Small intestine (tissue), 7 donors: ENCODE data around the gene MBD5. TPM values are rescaled to one million over a fixed set of nuclear protein-coding genes. Genes with fewer than 3 reads are reported as not detected.

Experiments
- DNase-seq, 2 donors: peaks; one replicate each; pipeline versions ENCODE4 v3.0.0 to v3.0.0-alpha.2; 2013
- FAIRE-seq: peaks from 2 replicates; lab custom pipeline; 2012; peaks lifted over from hg19 to GRCh38; lab: Jason Lieb, UNC
- H3K27ac ChIP-seq, 3 donors: one replicate each; pipeline ENCODE4 v1.5.1; 2013; ENCODE audit warnings: low read length in 2 of 3, mild to moderate bottlenecking in 2 of 3, control low read depth in 1 of 3, inconsistent platforms in 1 of 3, low read depth in 1 of 3, moderate library complexity in 1 of 3
- H3K27me3 ChIP-seq, 3 donors: one replicate each; pipeline ENCODE4 v1.6.1; 2013; ENCODE audit warnings: low read length in 3 of 3, inconsistent platforms in 1 of 3; ENCODE audit not compliant: control insufficient read depth in 3 of 3, insufficient read depth in 3 of 3
- H3K36me3 ChIP-seq, 3 donors: one replicate each; pipeline ENCODE4 v1.6.1; 2013; ENCODE audit warnings: low read length in 3 of 3, inconsistent platforms in 1 of 3, low read depth in 1 of 3, mild to moderate bottlenecking in 1 of 3, moderate library complexity in 1 of 3; ENCODE audit not compliant: control insufficient read depth in 3 of 3, insufficient read depth in 2 of 3
- H3K4me1 ChIP-seq, 3 donors: one replicate each; pipeline ENCODE4 v1.6.1; 2013; ENCODE audit warnings: low read length in 2 of 3, inconsistent platforms in 1 of 3, low read depth in 1 of 3, mild to moderate bottlenecking in 1 of 3, moderate library complexity in 1 of 3; ENCODE audit not compliant: control insufficient read depth in 3 of 3, insufficient read depth in 2 of 3
- H3K4me3 ChIP-seq, 3 donors: one replicate each; pipeline ENCODE4 v1.5.1; 2013; ENCODE audit warnings: low read length in 3 of 3, control low read depth in 1 of 3, inconsistent platforms in 1 of 3, low read depth in 1 of 3, mild to moderate bottlenecking in 1 of 3, moderate library complexity in 1 of 3
- H3K9me3 ChIP-seq, 2 donors: one replicate each; pipeline ENCODE4 v1.6.1; 2013; ENCODE audit warnings: low read depth in 1 of 2, low read length in 1 of 2; ENCODE audit not compliant: control insufficient read depth in 2 of 2, insufficient read depth in 1 of 2
- WGBS, 3 donors: extraction: QIAGEN DNeasy Blood & Tissue Kit; methylation state at CpG; one replicate each; pipeline ENCODE4 v1.1.7; 2013; 5-methylcytosine and 5-hydroxymethylcytosine counted together
- polyA plus RNA-seq, 4 donors: library from polyadenylated mRNA; stranded (reverse) in 3 of 4; unstranded in 1 of 4; fragments of 200-250 nt in 3 of 4; fragments of 120-200 nt in 1 of 4; gene quantifications; one replicate each; pipeline versions ENCODE4 v1.2.1 to v1.2.3, GENCODE V29; 2013
- donor health status: healthy with polysubstance abuse.
- donor health status: control.
- donor health status: control.
- donor health status: Bipolar disorder and iron deficiency.
- donor health status: healthy.

MBD5 gene
- polyA plus RNA-seq, 4 donors, result 2.7 to 19.2 (median 4.7) TPM

- H3K36me3 ChIP-seq, result peaks cover 0 to 3% (median 0%) of the 10 kb centered on the region in 3 donors
- H3K4me3 ChIP-seq, result no peak overlapping the region
- no peaks in the 10 kb centered on the region for H3K4me1 ChIP-seq
- no peaks in the 10 kb centered on the region for H3K27me3 ChIP-seq
- H3K27ac ChIP-seq, result no peak overlapping the region
- no peaks in the 10 kb centered on the region for H3K9me3 ChIP-seq
- 58 to 72% (median 68%) methylated on average over 2 of the region's 2 CpGs for WGBS, 3 donors
- FAIRE-seq, result no peak
- no peak for DNase-seq
Observed at GRCh38 chr2:148495586-148495985, 474.7 kb downstream of the MBD5 start.

GRCh38 chr2:148501545-148501944 is 480.7 kb downstream of the MBD5 start:
- peaks cover 0 to 9% (median 3%) of the 10 kb centered on the region in 3 donors for H3K4me1 ChIP-seq
- H3K27me3 ChIP-seq, result no peaks in the 10 kb centered on the region
- H3K36me3 ChIP-seq, result no peaks in the 10 kb centered on the region
- no peak for FAIRE-seq
- 14 to 34% (median 16%) methylated on average over 1 of the region's 1 CpG for WGBS, 3 donors
- no peak overlapping the region for H3K27ac ChIP-seq
- DNase-seq, result peak in 1 of 2 donors; percentile 22
- H3K9me3 ChIP-seq, result no peaks in the 10 kb centered on the region
- no peak overlapping the region for H3K4me3 ChIP-seq

DNA sequence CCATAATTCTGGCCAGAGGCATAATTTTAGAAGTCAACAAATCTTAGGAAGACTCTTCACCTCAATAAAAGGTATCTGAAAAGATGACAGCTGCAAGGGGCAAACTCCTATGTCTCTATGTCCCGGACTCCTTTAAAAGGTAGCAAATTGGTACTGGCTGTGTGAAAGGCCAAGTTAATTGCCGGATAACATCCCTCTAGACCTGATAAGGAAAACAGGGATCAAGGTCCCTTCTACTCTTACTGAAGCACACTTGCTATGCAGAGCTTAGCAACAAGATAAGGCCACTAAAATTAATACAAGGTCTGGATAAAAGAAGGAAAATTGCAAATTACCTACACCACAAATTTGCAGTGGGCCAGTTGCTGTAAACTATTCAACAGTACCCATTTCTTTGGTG is 482.6 kb downstream of the MBD5 start:
- Histone ChIP-seq H3K4me1 (peaks cover 0 to 9% (median 3%) of the 10 kb centered on the region in 3 donors), H3K27ac (no peak overlapping the region), H3K9me3 (no peaks in the 10 kb centered on the region), H3K36me3 (no peaks in the 10 kb centered on the region), H3K27me3 (no peaks in the 10 kb centered on the region), H3K4me3 (no peak overlapping the region)
- WGBS, 3 donors, result 20 to 68% (median 40%) methylated on average over 2 of the region's 2 CpGs
- peak; percentile 72 to 82 for DNase-seq
- FAIRE-seq, result no peak

GRCh38 chr2:148507970-148508369 is 487.1 kb downstream of the MBD5 start:
- H3K27ac ChIP-seq, result no peak overlapping the region
- H3K36me3 ChIP-seq, result no peaks in the 10 kb centered on the region
- FAIRE-seq, result no peak
- no peaks in the 10 kb centered on the region for H3K9me3 ChIP-seq
- 73 to 93% (median 90%) methylated on average over 3 of the region's 3 CpGs for WGBS, 3 donors
- DNase-seq, result no peak
- no peak overlapping the region for H3K4me3 ChIP-seq
- H3K27me3 ChIP-seq, result no peaks in the 10 kb centered on the region
- peaks cover 0 to 5% (median 0%) of the 10 kb centered on the region in 3 donors for H3K4me1 ChIP-seq

GRCh38 chr2:148508878-148509287 is 488.0 kb downstream of the MBD5 start:
- Histone ChIP-seq H3K27me3 (no peaks in the 10 kb centered on the region), H3K27ac (no peak overlapping the region), H3K9me3 (no peaks in the 10 kb centered on the region), H3K4me1 (no peaks in the 10 kb centered on the region), H3K36me3 (no peaks in the 10 kb centered on the region), H3K4me3 (no peak overlapping the region)
- no peak for DNase-seq
- no peak for FAIRE-seq
- 66 to 73% (median 70%) methylated on average over 3 of the region's 3 CpGs for WGBS, 3 donors

DNA sequence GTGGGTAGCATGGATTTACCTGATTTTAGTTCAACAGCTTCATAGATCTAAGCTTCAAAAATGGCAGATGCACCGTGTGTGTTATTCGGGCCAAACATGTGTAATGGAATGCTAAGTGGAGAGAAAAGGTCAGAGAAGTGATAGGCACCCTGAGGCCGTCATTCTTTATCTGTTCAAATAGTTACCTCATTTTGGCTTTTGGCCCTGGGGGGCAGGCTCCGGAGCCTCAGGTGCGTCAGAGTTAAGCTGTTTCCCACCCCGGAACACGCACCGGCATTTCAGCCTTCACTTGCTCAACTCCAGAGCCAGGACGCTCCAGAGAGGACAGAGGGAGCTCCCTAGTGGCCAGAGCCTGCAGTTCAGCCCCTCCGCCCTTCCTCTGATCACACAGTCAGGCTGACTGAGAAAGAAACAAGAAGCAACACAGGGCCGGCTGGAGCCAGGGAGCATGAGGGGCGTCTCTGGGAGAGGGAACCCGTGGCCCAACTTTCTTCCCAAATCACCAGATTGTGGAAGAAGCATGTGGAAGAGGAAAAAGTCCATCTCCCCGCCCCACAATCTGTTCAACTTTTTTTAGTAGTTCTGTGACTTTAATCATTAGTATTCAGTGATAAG is 488.5 kb downstream of the MBD5 start:
- WGBS, 3 donors, result 3 to 10% (median 5%) methylated on average over 14 of the region's 14 CpGs
- H3K27ac ChIP-seq, result no peak overlapping the region
- H3K4me1 ChIP-seq, result no peaks in the 10 kb centered on the region
- no peaks in the 10 kb centered on the region for H3K27me3 ChIP-seq
- peaks cover 0 to 1% (median 0%) of the 10 kb centered on the region in 3 donors for H3K36me3 ChIP-seq
- H3K9me3 ChIP-seq, result no peaks in the 10 kb centered on the region
- peak overlapping the region in 1 of 3 donors; percentile 19 for H3K4me3 ChIP-seq
- DNase-seq (peak; percentile 88 to 89), FAIRE-seq (no peak)

GRCh38 chr2:148511883-148512282 is 491.0 kb downstream of the MBD5 start:
- no peaks in the 10 kb centered on the region for H3K9me3 ChIP-seq
- no peak overlapping the region for H3K27ac ChIP-seq
- no peaks in the 10 kb centered on the region for H3K27me3 ChIP-seq
- FAIRE-seq, result no peak
- WGBS, 3 donors, result 90 to 94% (median 91%) methylated on average over 3 of the region's 3 CpGs
- peaks cover 0 to 4% (median 0%) of the 10 kb centered on the region in 3 donors for H3K36me3 ChIP-seq
- H3K4me1 ChIP-seq, result no peaks in the 10 kb centered on the region
- DNase-seq, result no peak
- no peak overlapping the region for H3K4me3 ChIP-seq

GRCh38 chr2:148512501-148512900 is 491.6 kb downstream of the MBD5 start:
- DNase-seq (no peak), FAIRE-seq (no peak)
- H3K36me3 ChIP-seq, result peaks cover 0 to 4% (median 0%) of the 10 kb centered on the region in 3 donors
- H3K9me3 ChIP-seq, result no peaks in the 10 kb centered on the region
- 93 to 100% (median 95%) methylated on average over 1 of the region's 1 CpG for WGBS, 3 donors
- H3K4me3 ChIP-seq, result no peak overlapping the region
- H3K27ac ChIP-seq, result no peak overlapping the region
- no peaks in the 10 kb centered on the region for H3K4me1 ChIP-seq
- no peaks in the 10 kb centered on the region for H3K27me3 ChIP-seq

GRCh38 chr2:148513427-148513826 is 492.5 kb downstream of the MBD5 start:
- no peak overlapping the region for H3K27ac ChIP-seq
- H3K4me3 ChIP-seq, result no peak overlapping the region
- no peaks in the 10 kb centered on the region for H3K4me1 ChIP-seq
- DNase-seq (no peak), FAIRE-seq (no peak)
- H3K27me3 ChIP-seq, result no peaks in the 10 kb centered on the region
- 75 to 97% (median 82%) methylated on average over 1 of the region's 1 CpG for WGBS, 3 donors
- no peaks in the 10 kb centered on the region for H3K9me3 ChIP-seq
- H3K36me3 ChIP-seq, result peaks cover 0 to 4% (median 0%) of the 10 kb centered on the region in 3 donors
